OCI-LY3 (cell line): Measurements from ENCODE around the gene PRPSAP1.

Source experiments
- CTCF ChIP-seq: fragments of 200-600, 300-600 bp; sonication (generic); IDR thresholded peaks from 2 replicates; pipeline ENCODE4 v1.5.1; 2014; ENCODE audit warnings: antibody characterized with exemption, low read length, low read depth
- EZH2phosphoT487 ChIP-seq: fragments of 200-600 bp; shearing (Covaris generic); IDR thresholded peaks from 2 replicates; pipeline ENCODE4 v1.6.1; 2018; ENCODE audit warnings: antibody characterized with exemption, mixed run types, low read depth

GRCh38 chr17:76270770-76271668 is 82.7 kb downstream of the PRPSAP1 start:
- TF ChIP-seq CTCF = no peak
- TF ChIP-seq EZH2phosphoT487 = no peak
